ENCODE measurements around the gene CD247. TPM values are rescaled to one million over a fixed set of nuclear protein-coding genes. Genes with fewer than 3 reads are reported as not detected.

The CD247 gene
- total and polyA plus RNA-seq, 9 of the 15 experiments (the other 6 are each of a cell fraction or from before 2014, with no cell fraction given), result 0.08 to 0.42 (median 0.28) TPM; not detected in 5

DNA sequence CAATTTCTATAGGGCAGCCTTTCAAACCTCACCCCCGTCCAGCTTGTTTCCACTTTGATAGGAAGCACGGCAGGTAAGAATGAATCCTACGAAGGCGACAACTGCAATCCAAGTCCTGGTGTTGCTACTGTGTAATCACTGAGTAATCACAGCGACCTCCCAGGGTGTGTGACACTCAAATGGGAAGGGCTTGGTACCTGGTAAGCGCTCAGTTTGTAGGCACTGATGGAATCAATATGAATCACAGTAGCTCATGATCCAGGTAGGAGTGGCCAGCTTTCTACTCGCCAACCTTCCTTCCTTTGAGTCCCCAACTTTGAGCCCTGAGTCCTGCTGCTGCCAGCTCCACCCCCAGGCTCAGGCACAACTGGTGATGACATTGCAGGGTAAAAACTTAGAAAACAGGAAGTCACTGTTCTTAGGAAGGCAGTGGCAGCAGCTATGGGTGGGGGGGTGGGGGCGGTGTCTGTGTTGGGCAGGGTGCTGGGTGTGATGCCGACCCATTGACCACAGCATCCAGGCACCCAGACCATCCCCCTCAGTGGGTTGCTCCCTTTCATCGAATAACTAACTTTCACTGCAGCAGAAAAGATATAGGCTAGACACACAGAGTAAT lies 70.7 kb downstream of the CD247 start (continued):
- TF ChIP-seq, protein P1, sequence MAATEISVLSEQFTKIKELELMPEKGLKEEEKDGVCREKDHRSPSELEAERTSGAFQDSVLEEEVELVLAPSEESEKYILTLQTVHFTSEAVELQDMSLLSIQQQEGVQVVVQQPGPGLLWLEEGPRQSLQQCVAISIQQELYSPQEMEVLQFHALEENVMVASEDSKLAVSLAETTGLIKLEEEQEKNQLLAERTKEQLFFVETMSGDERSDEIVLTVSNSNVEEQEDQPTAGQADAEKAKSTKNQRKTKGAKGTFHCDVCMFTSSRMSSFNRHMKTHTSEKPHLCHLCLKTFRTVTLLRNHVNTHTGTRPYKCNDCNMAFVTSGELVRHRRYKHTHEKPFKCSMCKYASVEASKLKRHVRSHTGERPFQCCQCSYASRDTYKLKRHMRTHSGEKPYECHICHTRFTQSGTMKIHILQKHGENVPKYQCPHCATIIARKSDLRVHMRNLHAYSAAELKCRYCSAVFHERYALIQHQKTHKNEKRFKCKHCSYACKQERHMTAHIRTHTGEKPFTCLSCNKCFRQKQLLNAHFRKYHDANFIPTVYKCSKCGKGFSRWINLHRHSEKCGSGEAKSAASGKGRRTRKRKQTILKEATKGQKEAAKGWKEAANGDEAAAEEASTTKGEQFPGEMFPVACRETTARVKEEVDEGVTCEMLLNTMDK (IDR thresholded peaks at IDR 0.05; ENCODE audit: borderline replicate concordance, insufficient read depth, low read depth, low read length, poor library complexity, severe bottlenecking), result no peak
- TF ChIP-seq, protein P2, sequence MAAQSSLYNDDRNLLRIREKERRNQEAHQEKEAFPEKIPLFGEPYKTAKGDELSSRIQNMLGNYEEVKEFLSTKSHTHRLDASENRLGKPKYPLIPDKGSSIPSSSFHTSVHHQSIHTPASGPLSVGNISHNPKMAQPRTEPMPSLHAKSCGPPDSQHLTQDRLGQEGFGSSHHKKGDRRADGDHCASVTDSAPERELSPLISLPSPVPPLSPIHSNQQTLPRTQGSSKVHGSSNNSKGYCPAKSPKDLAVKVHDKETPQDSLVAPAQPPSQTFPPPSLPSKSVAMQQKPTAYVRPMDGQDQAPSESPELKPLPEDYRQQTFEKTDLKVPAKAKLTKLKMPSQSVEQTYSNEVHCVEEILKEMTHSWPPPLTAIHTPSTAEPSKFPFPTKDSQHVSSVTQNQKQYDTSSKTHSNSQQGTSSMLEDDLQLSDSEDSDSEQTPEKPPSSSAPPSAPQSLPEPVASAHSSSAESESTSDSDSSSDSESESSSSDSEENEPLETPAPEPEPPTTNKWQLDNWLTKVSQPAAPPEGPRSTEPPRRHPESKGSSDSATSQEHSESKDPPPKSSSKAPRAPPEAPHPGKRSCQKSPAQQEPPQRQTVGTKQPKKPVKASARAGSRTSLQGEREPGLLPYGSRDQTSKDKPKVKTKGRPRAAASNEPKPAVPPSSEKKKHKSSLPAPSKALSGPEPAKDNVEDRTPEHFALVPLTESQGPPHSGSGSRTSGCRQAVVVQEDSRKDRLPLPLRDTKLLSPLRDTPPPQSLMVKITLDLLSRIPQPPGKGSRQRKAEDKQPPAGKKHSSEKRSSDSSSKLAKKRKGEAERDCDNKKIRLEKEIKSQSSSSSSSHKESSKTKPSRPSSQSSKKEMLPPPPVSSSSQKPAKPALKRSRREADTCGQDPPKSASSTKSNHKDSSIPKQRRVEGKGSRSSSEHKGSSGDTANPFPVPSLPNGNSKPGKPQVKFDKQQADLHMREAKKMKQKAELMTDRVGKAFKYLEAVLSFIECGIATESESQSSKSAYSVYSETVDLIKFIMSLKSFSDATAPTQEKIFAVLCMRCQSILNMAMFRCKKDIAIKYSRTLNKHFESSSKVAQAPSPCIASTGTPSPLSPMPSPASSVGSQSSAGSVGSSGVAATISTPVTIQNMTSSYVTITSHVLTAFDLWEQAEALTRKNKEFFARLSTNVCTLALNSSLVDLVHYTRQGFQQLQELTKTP (IDR thresholded peaks at IDR 0.05; ENCODE audit: low read depth in 1 of 2, partially characterized antibody in 2 of 2), result no peak
- TF ChIP-seq TARDBP (IDR thresholded peaks at IDR 0.05), result 0 out of 2 replicates have a peak, but pooled peaks have one; percentile 47
- TF ChIP-seq, protein P3, sequence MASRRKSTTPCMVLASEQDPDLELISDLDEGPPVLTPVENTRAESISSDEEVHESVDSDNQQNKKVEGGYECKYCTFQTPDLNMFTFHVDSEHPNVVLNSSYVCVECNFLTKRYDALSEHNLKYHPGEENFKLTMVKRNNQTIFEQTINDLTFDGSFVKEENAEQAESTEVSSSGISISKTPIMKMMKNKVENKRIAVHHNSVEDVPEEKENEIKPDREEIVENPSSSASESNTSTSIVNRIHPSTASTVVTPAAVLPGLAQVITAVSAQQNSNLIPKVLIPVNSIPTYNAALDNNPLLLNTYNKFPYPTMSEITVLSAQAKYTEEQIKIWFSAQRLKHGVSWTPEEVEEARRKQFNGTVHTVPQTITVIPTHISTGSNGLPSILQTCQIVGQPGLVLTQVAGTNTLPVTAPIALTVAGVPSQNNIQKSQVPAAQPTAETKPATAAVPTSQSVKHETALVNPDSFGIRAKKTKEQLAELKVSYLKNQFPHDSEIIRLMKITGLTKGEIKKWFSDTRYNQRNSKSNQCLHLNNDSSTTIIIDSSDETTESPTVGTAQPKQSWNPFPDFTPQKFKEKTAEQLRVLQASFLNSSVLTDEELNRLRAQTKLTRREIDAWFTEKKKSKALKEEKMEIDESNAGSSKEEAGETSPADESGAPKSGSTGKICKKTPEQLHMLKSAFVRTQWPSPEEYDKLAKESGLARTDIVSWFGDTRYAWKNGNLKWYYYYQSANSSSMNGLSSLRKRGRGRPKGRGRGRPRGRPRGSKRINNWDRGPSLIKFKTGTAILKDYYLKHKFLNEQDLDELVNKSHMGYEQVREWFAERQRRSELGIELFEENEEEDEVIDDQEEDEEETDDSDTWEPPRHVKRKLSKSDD (conservative IDR thresholded peaks at IDR 0.05; ENCODE audit: low read length), result no peak
- TF ChIP-seq, protein P4, sequence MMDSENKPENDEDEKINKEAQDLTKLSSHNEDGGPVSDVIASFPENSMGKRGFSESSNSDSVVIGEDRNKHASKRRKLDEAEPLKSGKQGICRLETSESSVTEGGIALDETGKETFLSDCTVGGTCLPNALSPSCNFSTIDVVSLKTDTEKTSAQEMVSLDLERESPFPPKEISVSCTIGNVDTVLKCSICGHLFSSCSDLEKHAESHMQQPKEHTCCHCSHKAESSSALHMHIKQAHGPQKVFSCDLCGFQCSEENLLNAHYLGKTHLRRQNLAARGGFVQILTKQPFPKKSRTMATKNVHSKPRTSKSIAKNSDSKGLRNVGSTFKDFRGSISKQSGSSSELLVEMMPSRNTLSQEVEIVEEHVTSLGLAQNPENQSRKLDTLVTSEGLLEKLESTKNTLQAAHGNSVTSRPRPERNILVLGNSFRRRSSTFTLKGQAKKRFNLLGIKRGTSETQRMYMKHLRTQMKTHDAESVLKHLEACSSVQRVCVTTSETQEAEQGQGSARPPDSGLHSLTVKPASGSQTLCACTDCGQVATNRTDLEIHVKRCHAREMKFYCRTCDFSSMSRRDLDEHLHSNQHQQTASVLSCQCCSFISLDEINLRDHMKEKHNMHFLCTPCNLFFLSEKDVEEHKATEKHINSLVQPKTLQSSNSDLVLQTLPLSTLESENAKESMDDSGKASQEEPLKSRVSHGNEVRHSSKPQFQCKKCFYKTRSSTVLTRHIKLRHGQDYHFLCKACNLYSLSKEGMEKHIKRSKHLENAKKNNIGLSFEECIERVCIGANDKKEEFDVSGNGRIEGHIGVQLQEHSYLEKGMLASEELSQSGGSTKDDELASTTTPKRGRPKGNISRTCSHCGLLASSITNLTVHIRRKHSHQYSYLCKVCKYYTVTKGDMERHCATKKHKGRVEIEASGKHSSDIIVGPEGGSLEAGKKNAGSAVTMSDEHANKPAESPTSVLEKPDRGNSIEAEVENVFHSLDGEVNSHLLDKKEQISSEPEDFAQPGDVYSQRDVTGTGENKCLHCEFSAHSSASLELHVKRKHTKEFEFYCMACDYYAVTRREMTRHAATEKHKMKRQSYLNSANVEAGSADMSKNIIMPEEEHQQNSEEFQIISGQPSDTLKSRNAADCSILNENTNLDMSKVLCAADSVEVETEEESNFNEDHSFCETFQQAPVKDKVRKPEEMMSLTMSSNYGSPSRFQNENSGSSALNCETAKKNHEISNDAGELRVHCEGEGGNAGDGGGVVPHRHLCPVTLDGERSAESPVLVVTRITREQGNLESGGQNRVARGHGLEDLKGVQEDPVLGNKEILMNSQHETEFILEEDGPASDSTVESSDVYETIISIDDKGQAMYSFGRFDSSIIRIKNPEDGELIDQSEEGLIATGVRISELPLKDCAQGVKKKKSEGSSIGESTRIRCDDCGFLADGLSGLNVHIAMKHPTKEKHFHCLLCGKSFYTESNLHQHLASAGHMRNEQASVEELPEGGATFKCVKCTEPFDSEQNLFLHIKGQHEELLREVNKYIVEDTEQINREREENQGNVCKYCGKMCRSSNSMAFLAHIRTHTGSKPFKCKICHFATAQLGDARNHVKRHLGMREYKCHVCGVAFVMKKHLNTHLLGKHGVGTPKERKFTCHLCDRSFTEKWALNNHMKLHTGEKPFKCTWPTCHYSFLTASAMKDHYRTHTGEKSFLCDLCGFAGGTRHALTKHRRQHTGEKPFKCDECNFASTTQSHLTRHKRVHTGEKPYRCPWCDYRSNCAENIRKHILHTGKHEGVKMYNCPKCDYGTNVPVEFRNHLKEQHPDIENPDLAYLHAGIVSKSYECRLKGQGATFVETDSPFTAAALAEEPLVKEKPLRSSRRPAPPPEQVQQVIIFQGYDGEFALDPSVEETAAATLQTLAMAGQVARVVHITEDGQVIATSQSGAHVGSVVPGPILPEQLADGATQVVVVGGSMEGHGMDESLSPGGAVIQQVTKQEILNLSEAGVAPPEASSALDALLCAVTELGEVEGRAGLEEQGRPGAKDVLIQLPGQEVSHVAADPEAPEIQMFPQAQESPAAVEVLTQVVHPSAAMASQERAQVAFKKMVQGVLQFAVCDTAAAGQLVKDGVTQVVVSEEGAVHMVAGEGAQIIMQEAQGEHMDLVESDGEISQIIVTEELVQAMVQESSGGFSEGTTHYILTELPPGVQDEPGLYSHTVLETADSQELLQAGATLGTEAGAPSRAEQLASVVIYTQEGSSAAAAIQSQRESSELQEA (IDR thresholded peaks at IDR 0.05; ENCODE audit: low read depth), result no peak
- TF ChIP-seq SMAD3 (CRISPR knock-in tag; conservative IDR thresholded peaks at IDR 0.05), result no peak
- TF ChIP-seq ASH1L (IDR thresholded peaks at IDR 0.05; ENCODE audit: borderline replicate concordance, low read depth, partially characterized antibody), result no peak
- no peak for TF ChIP-seq SRSF3 (IDR thresholded peaks at IDR 0.05; ENCODE audit: insufficient read depth, low read length)
- no peak for TF ChIP-seq RBFOX2 (IDR thresholded peaks at IDR 0.05; ENCODE audit: low read depth, low read length)
